Measurements from ENCODE around the gene PIK3R2.
"Not testable (repeated sequence)": the region's sequence is repeated elsewhere in the genome, so short reads cannot be mapped to it uniquely, and the experiment has no call there.

The PIK3R2 gene

DNA sequence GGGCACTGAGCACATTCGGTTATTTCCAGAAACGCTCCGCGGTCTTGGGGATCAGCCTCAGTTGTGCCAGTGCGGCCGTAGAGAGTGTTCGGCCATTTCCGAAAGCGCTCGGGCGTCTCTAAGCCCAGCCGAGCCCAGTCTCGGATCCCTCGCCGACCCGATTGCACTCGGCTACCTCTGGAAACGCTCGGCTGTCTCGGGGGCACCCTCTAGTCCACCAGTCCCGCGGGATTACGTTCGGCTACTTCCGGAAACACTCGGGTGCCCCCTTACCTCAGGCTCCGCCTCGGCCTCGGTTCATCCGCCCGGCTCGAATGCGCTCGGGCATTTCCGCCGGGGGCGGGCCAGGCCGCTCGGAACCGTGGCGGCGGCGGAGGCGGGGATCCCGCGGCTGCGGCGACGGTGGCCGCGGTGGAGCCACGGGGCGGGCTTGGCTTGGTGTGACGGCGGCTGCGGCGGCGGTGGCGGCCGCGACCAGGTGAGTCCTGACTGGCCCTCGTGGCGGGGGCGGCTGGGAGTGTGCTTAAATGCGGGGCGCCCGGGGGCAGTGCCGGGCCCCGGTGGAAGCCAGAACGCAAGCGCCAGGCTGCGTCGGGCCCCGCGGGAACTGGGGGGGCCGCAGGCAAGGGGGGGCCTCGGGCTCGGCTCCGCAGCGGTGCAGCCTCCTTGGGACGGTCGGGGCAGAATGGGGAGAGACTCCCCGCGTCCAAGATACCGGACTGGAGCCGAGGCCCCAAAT, at the start of gene PIK3R2:
TSS of gene PIK3R2 (plus strand) at position 347 of the 739 bp plus-strand sequence. CDS start 2,717 bp downstream, outside the sequence.
- peak; percentile 98 for DNase-seq (ENCODE audit: low spot score)

DNA sequence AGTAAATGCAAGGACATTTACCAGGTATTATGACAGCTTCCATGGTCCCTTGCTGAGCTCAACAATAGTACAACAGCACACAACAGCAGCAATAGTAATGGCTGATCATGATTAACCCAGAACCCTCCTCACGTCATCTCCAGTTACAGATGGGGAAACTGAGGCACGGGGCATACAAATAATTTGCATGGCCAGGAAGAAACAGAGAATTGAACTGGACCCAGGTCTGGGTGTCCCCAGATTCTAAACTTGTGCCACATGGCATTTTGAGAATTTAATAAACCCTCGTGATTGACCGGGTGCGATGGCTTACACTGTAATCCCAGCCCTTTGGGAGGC, 48.2 kb upstream of the PIK3R2 start:
- peak; percentile 38 for DNase-seq (ENCODE audit: low spot score)

DNA sequence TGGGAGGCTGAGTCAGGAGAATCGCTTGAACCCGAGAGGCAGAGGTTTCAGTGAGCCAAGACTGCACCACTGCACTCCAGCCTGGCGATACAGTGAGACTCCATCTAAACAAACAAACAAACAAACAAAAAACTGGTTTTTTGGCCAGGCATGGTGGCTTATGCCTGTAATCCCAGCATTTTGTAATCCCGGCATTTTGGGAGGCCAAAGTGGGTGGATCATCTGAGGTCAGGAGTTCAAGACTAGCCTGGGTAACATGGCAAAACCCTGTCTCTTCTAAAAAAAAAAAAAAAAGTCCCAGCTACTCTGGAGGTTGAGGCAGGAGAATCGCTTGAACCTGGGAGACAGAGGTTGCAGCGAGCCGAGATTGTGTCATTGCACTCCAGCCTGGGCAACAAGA, 47.7 kb upstream of the PIK3R2 start:
- DNase-seq (ENCODE audit: low spot score) = not testable (repeated sequence)

DNA sequence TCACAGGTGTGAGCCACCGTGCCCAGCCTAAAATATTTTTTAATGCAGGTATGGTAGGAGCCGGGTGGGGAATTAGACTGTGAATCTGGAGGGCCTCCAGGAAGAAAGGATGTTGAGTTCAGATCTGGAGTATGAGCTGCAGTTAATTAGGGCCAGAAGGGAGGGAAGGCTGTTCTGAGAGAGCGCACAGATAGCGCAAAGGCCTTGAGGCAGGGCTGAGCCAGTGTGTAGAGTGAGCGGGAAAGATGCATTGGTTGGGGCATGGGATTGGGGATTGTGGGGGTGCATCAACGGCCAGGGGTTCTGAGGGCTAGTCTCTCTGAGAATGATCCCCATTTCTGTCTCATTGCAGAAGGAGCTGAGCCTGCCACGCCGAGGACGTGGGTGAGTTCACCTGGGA, 45.7 kb upstream of the PIK3R2 start:
- no peak for DNase-seq (ENCODE audit: low spot score)

DNA sequence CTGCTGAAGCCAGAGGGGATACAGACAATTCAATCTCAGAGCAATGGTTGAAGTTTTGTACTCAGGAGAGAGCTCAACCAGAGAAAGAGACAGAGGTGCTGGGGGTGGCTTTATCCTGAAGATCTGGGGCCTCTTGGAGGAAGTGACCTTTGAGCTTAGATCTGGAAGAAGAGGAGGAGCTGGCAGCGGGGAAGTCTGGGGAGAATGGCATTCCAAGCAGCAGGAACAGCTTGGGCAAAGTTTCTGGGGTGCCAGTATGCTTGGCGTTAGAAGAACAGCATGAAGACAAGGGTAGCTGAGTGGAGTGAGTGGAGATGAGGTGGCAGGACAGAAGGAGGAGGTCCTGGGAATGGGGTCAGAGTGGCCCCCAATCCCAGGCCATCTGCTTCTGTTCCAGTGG, 44.1 kb upstream of the PIK3R2 start:
- no peak for DNase-seq (ENCODE audit: low spot score)

DNA sequence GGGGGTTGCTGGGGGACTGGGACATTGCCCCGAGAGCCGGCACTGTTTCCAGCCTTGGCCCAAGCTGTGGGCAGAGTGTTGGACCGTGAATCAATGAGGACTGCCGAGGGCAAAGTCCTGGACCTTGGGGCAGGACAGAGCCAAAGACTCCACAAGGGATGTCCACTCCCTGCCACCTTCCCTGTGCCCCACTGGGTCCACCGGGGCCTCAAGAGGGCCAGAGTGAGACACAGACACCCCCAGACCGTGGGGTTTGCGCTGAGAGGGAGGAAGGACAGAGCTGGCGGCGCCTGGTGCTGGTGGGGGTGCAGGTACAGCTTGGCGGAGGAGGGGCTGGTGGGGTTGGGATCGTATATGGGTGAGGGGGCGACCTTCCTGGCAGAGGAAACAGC, 43.6 kb upstream of the PIK3R2 start:
- DNase-seq (ENCODE audit: low spot score) = no peak

DNA sequence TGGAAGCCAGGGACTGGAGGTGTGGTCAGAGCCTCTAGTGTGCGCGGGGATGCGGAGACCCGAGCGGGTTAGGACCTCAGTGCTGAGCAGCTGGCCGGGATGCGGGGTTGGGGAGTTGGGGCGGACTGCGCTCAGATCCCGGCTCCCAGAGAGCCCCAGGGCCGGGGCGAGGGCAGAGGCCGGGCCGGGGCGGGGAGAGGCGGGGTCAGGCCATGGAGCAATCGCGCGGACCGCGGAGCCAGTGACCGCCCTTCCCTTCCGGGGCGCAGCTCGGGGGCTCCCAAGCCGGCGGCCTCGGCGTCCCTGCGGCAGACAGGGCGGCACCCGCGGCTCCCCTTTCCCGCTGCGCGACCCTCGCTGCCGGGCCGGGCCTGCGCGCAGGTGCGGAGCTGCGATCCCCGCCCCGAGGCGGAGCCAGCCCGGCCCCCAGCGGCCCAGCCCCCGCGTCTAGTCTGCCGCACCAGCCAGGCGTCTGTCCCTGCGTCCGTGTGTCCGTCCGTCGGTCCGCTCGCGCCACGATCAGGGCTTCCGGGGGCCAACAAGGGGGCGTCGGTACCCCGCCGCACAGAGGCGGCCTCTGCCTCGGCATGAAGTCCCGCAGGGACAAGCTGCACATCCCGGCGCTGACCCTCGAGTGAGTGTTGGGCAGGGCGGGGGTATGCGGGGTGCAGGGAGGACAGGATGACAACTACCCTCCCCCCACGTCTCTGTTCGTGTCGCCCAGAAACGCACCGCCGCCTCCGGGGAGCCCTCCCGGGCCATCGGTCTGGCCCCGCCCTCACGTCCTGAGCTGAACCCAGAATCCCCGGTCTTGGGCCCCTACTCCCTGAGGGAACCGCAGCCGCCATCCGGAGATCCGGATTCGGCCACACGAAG, 43.0 kb upstream of the PIK3R2 start:
- DNase-seq (ENCODE audit: low spot score) = no peak

DNA sequence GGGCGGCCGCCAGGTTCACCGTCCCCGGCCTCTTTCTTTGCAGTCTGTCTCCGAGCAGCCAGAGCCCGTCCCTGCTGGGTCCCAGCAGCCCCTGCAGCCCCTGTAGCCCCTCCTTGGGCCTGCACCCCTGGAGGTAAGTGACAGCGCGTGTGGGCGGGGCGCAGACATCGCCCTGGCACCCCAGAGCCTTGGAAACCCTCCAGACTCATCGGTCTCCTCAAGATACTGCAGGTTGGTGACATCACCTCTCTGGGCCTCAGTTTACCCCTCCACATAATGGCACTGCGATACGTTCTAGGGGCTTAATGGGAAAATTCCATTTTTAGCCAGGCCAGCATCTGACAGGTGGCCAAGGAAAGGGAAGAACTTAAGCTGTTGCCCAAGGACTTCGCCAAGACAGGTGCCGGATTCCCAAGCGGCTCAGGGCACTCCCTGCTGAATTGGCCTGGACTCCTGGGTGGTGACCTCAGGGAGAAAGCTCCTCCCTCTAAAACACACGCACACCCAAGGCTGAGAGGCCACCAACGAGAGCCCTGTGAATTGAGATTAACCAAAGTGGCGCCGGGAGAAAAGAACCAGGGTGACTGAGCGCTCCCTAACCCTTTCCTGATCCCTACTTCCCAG, 42.2 kb upstream of the PIK3R2 start:
- no peak for DNase-seq (ENCODE audit: low spot score)

DNA sequence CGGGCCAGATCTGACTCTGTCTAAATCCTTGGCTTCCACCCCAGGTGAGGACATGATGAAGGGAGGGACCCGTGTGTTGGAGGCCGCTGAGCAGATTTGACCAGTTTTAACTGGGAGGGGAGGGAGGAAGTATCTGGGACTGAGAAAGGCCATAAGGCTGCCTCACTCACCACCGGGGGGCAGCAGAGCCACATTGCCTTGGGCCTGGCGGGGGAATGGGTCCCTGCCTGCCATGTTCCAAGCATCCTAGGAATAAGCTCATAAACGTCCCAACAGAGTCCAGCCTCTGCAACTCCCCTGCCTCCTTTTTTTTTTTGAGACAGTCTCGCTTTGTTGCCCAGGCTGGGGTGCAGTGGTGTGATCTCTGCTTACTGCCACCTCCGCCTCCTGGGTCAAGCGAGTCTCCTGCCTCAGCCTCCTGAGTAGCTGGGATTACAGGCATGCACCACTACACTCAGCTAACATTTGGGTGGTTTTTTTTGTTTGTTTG, 39.9 kb upstream of the PIK3R2 start:
- peak; percentile 71 for DNase-seq (ENCODE audit: low spot score)

DNA sequence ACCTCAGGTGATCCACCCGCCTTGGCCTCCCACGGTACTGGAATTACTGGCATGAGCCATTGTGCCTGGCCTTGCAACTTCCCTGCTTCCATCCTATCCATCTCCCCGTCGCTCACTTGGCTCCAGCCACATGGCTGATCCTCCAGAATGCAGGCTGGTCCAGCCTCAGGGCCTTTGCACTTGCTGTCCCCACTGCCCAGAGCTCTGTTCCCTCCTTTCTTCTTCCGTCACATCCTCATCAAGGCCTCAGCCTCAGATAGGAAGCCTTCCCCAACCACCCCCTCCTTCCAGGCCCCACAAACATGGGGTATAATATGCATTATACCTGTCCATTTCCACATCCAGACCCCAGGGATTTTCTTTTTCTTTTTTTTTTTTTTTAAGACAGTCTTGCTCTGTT, 39.1 kb upstream of the PIK3R2 start:
- DNase-seq (ENCODE audit: low spot score) = no peak

DNA sequence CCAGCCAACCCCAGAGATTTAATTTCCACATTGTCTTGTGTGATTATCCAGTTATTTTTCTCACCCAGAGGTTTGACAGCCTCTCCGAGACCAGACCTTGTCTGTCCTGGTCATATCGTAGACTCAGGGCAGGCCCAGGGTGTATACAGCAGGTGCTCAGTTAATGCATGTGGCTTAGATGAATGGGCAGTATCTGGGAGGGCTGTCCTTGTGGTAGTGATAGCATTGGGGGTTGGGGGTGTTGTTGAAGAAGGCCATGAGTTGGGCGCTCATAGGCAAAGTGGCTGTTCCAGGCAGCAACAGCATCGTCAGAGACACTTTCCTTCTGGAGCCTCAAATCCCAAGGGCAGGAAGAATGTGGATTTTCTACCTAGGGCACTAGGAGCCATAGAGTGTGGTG, 38.5 kb upstream of the PIK3R2 start:
- no peak for DNase-seq (ENCODE audit: low spot score)

DNA sequence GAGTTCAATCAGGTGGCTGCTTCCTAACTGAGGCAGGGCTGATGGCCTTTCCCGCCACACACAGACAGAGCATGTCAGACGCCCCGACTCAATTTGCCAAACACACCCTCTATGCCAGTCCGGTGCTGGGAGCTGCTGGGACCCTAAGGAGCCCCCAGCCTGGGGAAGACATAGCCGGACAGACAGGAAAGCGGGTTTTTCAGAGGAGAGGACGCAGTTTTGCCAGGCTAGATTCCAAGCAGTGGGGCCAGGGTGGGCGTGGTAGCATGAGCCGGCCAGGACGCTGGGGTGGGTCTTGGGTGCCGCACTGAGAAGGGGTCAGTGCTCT, 35.6 kb upstream of the PIK3R2 start:
- DNase-seq (ENCODE audit: low spot score) = no peak

DNA sequence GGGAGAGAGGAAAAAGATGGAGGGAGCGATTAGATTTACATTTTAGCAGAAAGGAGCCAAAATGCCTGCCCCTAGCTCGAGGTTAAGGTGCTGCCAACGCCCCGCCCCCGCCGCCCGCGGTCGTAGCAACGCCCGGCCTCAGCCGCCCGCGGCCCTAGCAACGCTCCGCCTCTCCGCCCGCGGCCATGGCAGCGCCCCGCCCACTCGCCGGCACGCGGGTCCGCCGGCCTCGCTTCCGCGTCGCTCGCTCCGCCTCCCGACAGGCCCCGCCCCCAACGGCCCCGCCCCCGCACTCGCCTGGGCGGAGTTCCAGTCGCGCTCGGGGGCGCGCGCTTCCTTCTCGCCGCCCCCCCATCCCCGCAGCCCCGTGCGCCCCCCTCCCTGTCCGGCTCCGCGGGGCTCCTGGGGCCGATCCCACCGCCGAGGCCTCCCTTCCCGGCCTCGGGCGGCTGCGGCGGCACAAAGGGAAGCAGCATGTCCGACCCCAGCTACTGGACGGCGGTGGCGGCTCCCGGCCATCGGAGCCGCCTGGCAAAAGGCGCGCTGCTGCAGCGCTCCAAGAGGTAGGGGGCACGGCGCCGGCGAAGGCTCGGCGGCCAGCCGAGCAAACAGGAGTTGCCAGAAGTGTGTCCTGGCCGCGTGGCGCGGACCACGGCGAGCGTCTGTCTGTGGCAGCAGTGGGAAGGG, 35.1 kb upstream of the PIK3R2 start:
- peak; percentile 84 for DNase-seq (ENCODE audit: low spot score)

DNA sequence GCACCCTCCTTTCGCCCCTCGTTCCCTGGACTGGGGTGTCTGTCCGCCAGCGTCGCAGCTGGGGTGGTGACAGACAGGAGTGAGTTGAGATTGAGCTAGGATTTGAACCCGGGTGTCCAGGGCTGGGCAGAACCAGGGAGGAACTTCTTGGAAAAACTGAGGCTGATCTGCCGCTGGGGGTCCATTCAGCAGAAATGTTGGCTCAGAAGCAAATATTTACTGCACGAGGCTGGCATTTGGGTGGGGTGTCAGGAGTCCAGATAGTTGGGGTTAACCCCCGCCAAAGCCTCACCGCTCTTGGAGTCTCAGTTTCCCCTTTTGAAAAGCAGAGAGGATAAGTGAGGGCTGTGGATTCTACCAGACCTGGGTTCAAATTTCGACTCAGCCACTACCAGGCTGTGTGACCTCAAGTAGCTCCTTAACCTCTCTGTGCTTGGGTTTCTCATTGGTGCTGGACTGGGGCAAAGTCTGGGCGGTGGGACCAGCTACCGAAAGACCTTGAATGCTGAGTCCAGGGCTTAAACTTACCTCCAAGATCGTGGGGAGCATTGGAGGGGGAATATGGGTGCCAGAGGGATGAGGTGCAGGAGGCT, 34.4 kb upstream of the PIK3R2 start:
- DNase-seq (ENCODE audit: low spot score) = no peak

DNA sequence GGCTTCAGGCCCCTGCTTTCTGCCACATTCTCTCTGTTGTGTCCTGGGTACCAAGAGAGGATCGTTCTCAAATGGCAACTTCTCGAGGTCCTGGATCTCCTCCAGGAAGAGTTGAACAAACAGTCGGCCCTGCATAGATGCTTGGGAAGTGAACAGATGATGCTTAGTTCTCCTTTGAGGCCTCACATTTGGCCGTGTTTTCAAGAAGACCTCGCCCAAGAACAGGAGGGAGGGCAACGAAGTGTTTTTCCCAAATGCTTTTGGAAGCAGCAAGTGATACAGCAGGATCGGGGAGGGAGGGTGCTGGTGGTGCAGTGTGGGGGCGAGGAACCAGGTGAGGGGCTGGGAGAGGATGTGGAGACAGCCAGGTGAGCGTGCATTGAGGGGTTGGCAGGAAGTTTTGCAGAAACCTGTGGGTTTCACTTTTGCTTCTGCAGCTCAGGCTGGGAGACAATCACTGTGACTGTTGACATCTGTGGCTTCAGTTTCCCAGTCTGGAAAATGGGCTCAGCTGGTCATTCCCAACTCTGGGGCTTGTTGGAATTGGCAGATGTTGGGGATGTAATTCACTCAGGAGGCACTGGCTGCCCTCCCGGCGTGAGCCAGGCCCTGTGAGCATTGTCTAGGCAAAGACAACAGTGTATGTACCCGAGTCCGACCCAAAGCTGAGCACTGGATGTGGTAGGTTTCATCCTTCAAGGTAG, 33.8 kb upstream of the PIK3R2 start:
- no peak for DNase-seq (ENCODE audit: low spot score)

DNA sequence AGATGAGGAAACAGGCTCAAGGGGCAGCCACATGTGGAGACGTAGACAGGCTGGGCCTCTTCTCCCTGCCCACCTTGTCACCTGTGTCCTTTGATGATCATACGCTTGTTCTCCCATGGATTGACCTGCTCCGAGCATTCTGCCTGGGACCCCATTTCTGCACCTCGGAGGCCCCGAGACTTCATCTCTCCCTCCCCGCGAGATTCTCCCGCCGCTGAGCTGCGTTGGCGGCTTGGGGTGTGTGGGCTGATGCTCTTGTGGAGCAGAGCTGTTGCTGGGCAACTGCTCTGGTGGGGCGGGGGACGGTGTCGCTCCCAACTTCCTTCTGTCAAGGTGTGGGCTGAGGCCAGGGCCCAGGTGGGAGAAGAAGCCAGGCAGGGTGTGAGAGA, 33.3 kb upstream of the PIK3R2 start:
- DNase-seq (ENCODE audit: low spot score) = no peak

DNA sequence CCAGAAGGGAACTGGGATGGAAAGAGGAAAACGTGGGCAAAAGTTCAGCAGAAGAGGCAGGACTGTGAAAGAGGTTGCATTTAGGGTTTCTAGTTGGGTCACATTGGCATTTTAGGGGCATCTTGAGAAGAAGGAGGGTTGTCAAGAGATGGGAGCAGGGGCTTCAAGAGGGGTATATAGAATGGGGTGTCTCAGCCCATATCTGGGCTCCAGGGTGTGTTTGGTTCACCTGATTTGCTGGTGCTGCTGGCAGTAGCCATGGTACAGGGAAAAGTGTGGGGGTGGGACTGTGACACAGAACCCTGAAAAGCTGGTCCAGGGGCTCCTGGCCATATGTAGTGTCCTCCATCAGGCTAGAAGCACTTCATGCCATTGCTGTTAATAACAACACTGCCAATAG, 32.8 kb upstream of the PIK3R2 start:
- no peak for DNase-seq (ENCODE audit: low spot score)

DNA sequence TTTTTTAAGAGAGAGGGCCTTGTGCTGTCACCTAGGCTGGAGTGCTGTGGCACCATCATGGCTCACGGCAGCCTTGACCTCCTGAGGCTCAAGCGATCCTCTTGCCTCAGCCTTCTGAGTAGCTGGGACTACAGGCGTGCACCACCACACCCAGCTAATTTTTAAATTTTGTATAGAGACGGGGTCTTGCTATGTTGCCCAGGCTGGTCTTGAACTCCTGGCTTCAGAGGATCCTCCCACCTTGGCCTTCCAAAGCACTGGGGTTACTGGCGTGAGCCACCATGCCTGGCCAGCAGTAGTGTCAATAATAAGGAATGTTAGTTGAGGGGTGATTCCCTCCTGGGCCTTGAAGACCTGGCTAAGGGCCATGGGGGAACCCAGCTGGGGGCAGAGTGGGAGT, 31.8 kb upstream of the PIK3R2 start:
- no peak for DNase-seq (ENCODE audit: low spot score)

DNA sequence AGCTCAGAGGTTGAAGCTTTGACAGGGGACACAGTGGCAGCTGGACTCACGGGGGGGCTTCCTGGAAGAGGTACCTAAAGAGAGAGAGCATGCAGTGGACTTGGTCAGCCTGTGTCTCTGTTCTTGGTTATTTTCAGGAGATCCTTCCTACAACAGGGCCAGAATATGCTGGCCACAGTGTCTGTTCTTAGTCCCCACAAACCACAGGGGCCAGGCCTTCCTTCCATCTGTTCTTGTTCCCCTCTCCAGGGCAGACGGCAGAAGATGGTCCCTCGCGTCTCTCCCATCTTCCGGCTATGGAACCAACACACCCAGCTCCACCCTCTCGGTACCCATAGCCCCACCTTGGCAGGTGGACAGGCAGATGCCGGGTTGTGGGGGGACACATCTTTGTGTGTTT, 30.5 kb upstream of the PIK3R2 start:
- DNase-seq (ENCODE audit: low spot score) = no peak

DNA sequence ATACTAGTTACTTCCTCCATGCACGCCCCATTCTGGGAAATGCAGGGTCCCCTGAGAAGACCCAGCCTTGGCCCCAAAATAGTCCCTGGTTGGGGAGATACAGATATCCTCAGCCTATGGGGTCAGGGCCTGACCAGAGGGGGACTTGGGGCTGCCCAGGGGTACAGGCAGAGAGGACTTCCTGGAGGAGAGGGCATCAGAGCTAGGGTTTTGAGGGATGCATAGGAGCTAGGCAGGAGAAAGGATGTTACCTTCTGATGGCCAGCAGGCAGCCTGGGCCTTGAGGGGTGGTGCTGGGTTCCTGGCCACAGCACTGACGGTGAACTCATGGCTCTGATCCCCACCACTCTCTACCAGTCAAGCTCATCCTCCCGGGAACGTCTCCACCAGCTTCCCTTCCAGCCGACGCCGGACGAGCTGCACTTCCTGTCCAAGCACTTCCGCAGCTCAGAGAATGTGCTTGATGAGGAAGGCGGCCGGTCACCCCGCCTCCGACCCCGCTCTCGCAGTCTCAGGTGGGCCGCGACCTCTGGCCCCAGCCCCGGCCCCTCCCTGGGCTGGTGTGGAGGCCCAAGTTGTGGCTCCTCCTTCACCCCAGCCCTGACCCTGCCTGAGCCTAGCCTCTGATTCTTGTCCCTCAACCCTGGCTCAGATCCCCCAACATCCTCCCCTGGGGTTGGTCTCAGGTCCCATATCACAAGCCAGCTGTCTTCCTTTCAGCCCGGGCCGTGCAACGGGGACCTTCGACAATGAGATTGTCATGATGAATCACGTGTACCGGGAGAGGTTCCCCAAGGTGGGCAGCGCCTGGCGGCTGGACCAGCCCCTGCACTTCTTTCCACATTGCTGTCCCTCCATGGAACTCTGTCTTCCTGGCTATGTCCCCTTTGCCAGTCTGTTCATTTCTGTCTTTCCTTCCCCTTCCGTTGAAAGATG, 29.8 kb upstream of the PIK3R2 start:
- no peak for DNase-seq (ENCODE audit: low spot score)

Data from SW480 (cell line).